GM19239 (cell line): ENCODE measurements around the gene PHRF1.
A peak's percentile ranks its signal among the peaks of the same experiment; 100 is the strongest.

Source experiments
- DNase-seq: peaks from one replicate; pipeline ENCODE4 v3.0.0; 2011; ENCODE audit warnings: low spot score; ENCODE audit not compliant: insufficient read length
- FAIRE-seq: peaks from 2 replicates; lab custom pipeline; 2011; peaks lifted over from hg19 to GRCh38; lab: Jason Lieb, UNC

Gene PHRF1

GRCh38 chr11:623349-623869 lies 47.1 kb downstream of the PHRF1 start:
- DNase-seq (no peak), FAIRE-seq (no peak)

- FAIRE-seq (no peak), DNase-seq (no peak)
Measured at GRCh38 chr11:623999-624704, 47.9 kb downstream of the PHRF1 start.

- no peak for DNase-seq
- FAIRE-seq: no peak
Measured at GRCh38 chr11:624705-625635, 48.7 kb downstream of the PHRF1 start, which contains the start of gene CDHR5. Gene CDHR5 (minus strand): TSS chr11:624955. CDS start chr11:624902, 53 bp downstream.

GRCh38 chr11:625636-626268 lies 49.5 kb downstream of the PHRF1 start:
- FAIRE-seq: no peak

GRCh38 chr11:626475-627307 lies 50.4 kb downstream of the PHRF1 start, which contains the start of gene SCT:
Gene SCT (minus strand): TSS chr11:627181. CDS start chr11:627143, 38 bp downstream.
- FAIRE-seq: no peak
- no peak for DNase-seq

More at GRCh38 chr11:625636-626268, 49.5 kb downstream of the PHRF1 start:
- no peak for DNase-seq

GRCh38 chr11:627308-627576 lies 51.0 kb downstream of the PHRF1 start:
- FAIRE-seq: no peak
- DNase-seq: no peak

- FAIRE-seq: no peak
- DNase-seq: no peak
Measured at GRCh38 chr11:628056-628455, 51.8 kb downstream of the PHRF1 start.

GRCh38 chr11:629237-629583 lies 52.9 kb downstream of the PHRF1 start:
- DNase-seq (no peak), FAIRE-seq (peak; percentile 86)

GRCh38 chr11:630871-631270 lies 54.6 kb downstream of the PHRF1 start:
- peak; percentile 31 for FAIRE-seq

GRCh38 chr11:635945-636510 lies 59.8 kb downstream of the PHRF1 start:
- no peak for DNase-seq
- FAIRE-seq: no peak

More at GRCh38 chr11:630871-631270, 54.6 kb downstream of the PHRF1 start:
- no peak for DNase-seq

GRCh38 chr11:636511-637332 lies 60.5 kb downstream of the PHRF1 start, which contains the start of gene DRD4:
Gene DRD4 (plus strand): TSS chr11:637269. CDS start chr11:637305, 36 bp downstream.
- no peak for FAIRE-seq
- no peak for DNase-seq

GRCh38 chr11:637333-637592 lies 61.0 kb downstream of the PHRF1 start:
- DNase-seq (no peak), FAIRE-seq (no peak)

GRCh38 chr11:637593-638521 lies 61.6 kb downstream of the PHRF1 start:
- DNase-seq (no peak), FAIRE-seq (no peak)

- FAIRE-seq (no peak), DNase-seq (no peak)
Measured at GRCh38 chr11:638631-639331, 62.5 kb downstream of the PHRF1 start.

- DNase-seq: no peak
- no peak for FAIRE-seq
Measured at GRCh38 chr11:639332-639955, 63.2 kb downstream of the PHRF1 start.

- FAIRE-seq (no peak), DNase-seq (no peak)
Measured at GRCh38 chr11:640021-640706, 63.9 kb downstream of the PHRF1 start.
